ENCODE measurements around the gene DOK7. TPM values are rescaled to one million over a fixed set of nuclear protein-coding genes. Genes with fewer than 3 reads are reported as not detected.

DOK7 gene
- total RNA-seq, 2 donors from 2014 or later: not detected

GRCh38 chr4:3442959-3443749 lies 20.0 kb upstream of the DOK7 start:
- Mint-ChIP-seq H3K4me3 (no peak overlapping the region), H3K36me3 (ENCODE audit: low read depth) (no peaks in the 10 kb centered on the region), H3K4me1 (peaks cover 2% of the 10 kb centered on the region), H3K27me3 (no peaks in the 10 kb centered on the region), H3K27ac (no peak overlapping the region)
- peak; percentile 54 to 73 (median 64) for DNase-seq
- peak; percentile 79 for ATAC-seq
- H3K9me3 ChIP-seq (ENCODE audit: control insufficient read depth, low read length, poor library complexity, severe bottlenecking): no peaks in the 10 kb centered on the region

- Mint-ChIP-seq H3K27ac (no peak overlapping the region), H3K36me3 (ENCODE audit: low read depth) (no peaks in the 10 kb centered on the region), H3K4me1 (peaks cover 5% of the 10 kb centered on the region), H3K4me3 (no peak overlapping the region), H3K27me3 (peaks cover 5% of the 10 kb centered on the region)
- DNase-seq: no peak
- no peak for ATAC-seq
- H3K9me3 ChIP-seq (ENCODE audit: control insufficient read depth, low read length, poor library complexity, severe bottlenecking): no peaks in the 10 kb centered on the region
Observed at GRCh38 chr4:3443750-3444309, 19.3 kb upstream of the DOK7 start.

- H3K27ac Mint-ChIP-seq: no peak overlapping the region
- H3K4me1 Mint-ChIP-seq: peaks cover 5% of the 10 kb centered on the region
- DNase-seq (no peak), ATAC-seq (no peak)
- H3K9me3 ChIP-seq (ENCODE audit: control insufficient read depth, low read length, poor library complexity, severe bottlenecking): no peaks in the 10 kb centered on the region
- peaks cover 5% of the 10 kb centered on the region for H3K27me3 Mint-ChIP-seq
- no peak overlapping the region for H3K4me3 Mint-ChIP-seq
- H3K36me3 Mint-ChIP-seq (ENCODE audit: low read depth): no peaks in the 10 kb centered on the region
Observed at GRCh38 chr4:3444351-3445110, 18.6 kb upstream of the DOK7 start.

GRCh38 chr4:3445111-3445820 lies 17.8 kb upstream of the DOK7 start:
- no peak overlapping the region for H3K27ac Mint-ChIP-seq
- DNase-seq: no peak
- no peaks in the 10 kb centered on the region for H3K9me3 ChIP-seq (ENCODE audit: control insufficient read depth, low read length, poor library complexity, severe bottlenecking)
- ATAC-seq: no peak
- H3K4me3 Mint-ChIP-seq: no peak overlapping the region
- no peaks in the 10 kb centered on the region for H3K36me3 Mint-ChIP-seq (ENCODE audit: low read depth)
- H3K4me1 Mint-ChIP-seq: peaks cover 3% of the 10 kb centered on the region
- peaks cover 5% of the 10 kb centered on the region for H3K27me3 Mint-ChIP-seq

GRCh38 chr4:3445829-3446545 lies 17.1 kb upstream of the DOK7 start:
- Mint-ChIP-seq H3K4me1 (peaks cover 6% of the 10 kb centered on the region), H3K4me3 (no peak overlapping the region), H3K36me3 (ENCODE audit: low read depth) (no peaks in the 10 kb centered on the region), H3K27me3 (peaks cover 5% of the 10 kb centered on the region), H3K27ac (no peak overlapping the region)
- DNase-seq: no peak
- no peaks in the 10 kb centered on the region for H3K9me3 ChIP-seq (ENCODE audit: control insufficient read depth, low read length, poor library complexity, severe bottlenecking)
- no peak for ATAC-seq

GRCh38 chr4:3446631-3447320 lies 16.3 kb upstream of the DOK7 start:
- Mint-ChIP-seq H3K4me1 (peaks cover 6% of the 10 kb centered on the region), H3K27me3 (peaks cover 5% of the 10 kb centered on the region), H3K36me3 (ENCODE audit: low read depth) (no peaks in the 10 kb centered on the region), H3K4me3 (no peak overlapping the region), H3K27ac (no peak overlapping the region)
- no peak for ATAC-seq
- no peaks in the 10 kb centered on the region for H3K9me3 ChIP-seq (ENCODE audit: control insufficient read depth, low read length, poor library complexity, severe bottlenecking)
- no peak for DNase-seq

GRCh38 chr4:3447431-3448395 lies 15.4 kb upstream of the DOK7 start:
- no peak overlapping the region for H3K4me3 Mint-ChIP-seq
- ATAC-seq: no peak
- peaks cover 5% of the 10 kb centered on the region for H3K27me3 Mint-ChIP-seq
- no peak for DNase-seq
- no peaks in the 10 kb centered on the region for H3K36me3 Mint-ChIP-seq (ENCODE audit: low read depth)
- H3K4me1 Mint-ChIP-seq: peaks cover 6% of the 10 kb centered on the region
- H3K9me3 ChIP-seq (ENCODE audit: control insufficient read depth, low read length, poor library complexity, severe bottlenecking): no peaks in the 10 kb centered on the region
- H3K27ac Mint-ChIP-seq: no peak overlapping the region

GRCh38 chr4:3449047-3449573 lies 14.0 kb upstream of the DOK7 start:
- no peaks in the 10 kb centered on the region for H3K9me3 ChIP-seq (ENCODE audit: control insufficient read depth, low read length, poor library complexity, severe bottlenecking)
- ATAC-seq: no peak
- Mint-ChIP-seq H3K4me1 (peaks cover 6% of the 10 kb centered on the region), H3K27ac (no peak overlapping the region), H3K4me3 (no peak overlapping the region), H3K36me3 (ENCODE audit: low read depth) (no peaks in the 10 kb centered on the region), H3K27me3 (peaks cover 5% of the 10 kb centered on the region)
- DNase-seq: no peak

GRCh38 chr4:3449574-3450534 lies 13.3 kb upstream of the DOK7 start:
- Mint-ChIP-seq H3K27ac (no peak overlapping the region), H3K4me3 (no peak overlapping the region), H3K27me3 (peaks cover 5% of the 10 kb centered on the region), H3K36me3 (ENCODE audit: low read depth) (no peaks in the 10 kb centered on the region), H3K4me1 (peaks cover 6% of the 10 kb centered on the region)
- DNase-seq (no peak), ATAC-seq (no peak)
- H3K9me3 ChIP-seq (ENCODE audit: control insufficient read depth, low read length, poor library complexity, severe bottlenecking): no peaks in the 10 kb centered on the region

- peaks cover 6% of the 10 kb centered on the region for H3K4me1 Mint-ChIP-seq
- DNase-seq (no peak), ATAC-seq (no peak)
- H3K4me3 Mint-ChIP-seq: no peak overlapping the region
- H3K36me3 Mint-ChIP-seq (ENCODE audit: low read depth): peaks cover 3% of the 10 kb centered on the region
- no peak overlapping the region for H3K27ac Mint-ChIP-seq
- H3K27me3 Mint-ChIP-seq: peaks cover 5% of the 10 kb centered on the region
- no peaks in the 10 kb centered on the region for H3K9me3 ChIP-seq (ENCODE audit: control insufficient read depth, low read length, poor library complexity, severe bottlenecking)
Observed at GRCh38 chr4:3450643-3451042, 12.5 kb upstream of the DOK7 start.

Measured in T-helper 17 cell (primary cell).